ENCODE results near the gene BPIFB2.
A peak's percentile ranks its signal among the peaks of the same experiment; 100 is the strongest.

Gene BPIFB2

GRCh38 chr20:32965581-32966373, 41.7 kb upstream of the BPIFB2 start:
- H3K36me3 ChIP-seq (ENCODE audit: insufficient read depth, low read length) = no peaks in the 10 kb centered on the region
- H3K9ac ChIP-seq (ENCODE audit: low read depth, low read length) = no peak overlapping the region
- no peak overlapping the region for H3K4me3 ChIP-seq (ENCODE audit: low read length)
- no peak overlapping the region for H3K27ac ChIP-seq (ENCODE audit: low read depth, low read length)
- no peaks in the 10 kb centered on the region for H3K9me3 ChIP-seq (ENCODE audit: insufficient read depth, low read depth, low read length)
- 93% methylated on average over 12 of the region's 12 CpGs for WGBS
- H3K27me3 ChIP-seq (ENCODE audit: insufficient read depth, low read length) = no peaks in the 10 kb centered on the region
- H3K4me1 ChIP-seq (ENCODE audit: insufficient read depth, low read length) = no peaks in the 10 kb centered on the region

DNA sequence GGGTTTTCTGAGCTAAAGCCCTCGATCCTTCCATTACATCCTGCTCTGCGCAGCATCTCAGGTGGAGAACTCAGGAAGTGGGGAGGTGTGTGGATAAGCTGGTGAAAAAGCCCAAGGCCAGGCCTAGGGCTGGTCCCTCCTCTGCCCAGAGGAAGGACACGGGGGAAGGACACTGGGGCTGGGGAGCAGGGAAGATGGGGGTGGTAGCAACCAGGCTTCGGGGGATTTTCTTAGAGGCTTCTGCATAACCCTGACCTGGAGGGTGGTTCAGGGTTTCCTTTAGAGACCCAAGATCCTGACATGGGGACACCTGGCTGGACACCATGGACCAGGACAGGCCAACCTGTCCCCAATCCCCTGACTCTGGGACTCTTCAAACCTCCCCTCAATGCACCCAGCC, 41.1 kb upstream of the BPIFB2 start:
- Histone ChIP-seq H3K27ac (ENCODE audit: low read depth, low read length) (no peak overlapping the region), H3K4me3 (ENCODE audit: low read length) (no peak overlapping the region), H3K9ac (ENCODE audit: low read depth, low read length) (no peak overlapping the region), H3K4me1 (ENCODE audit: insufficient read depth, low read length) (peaks cover 3% of the 10 kb centered on the region; the same call in 1 of the 2 replicates), H3K27me3 (ENCODE audit: insufficient read depth, low read length) (no peaks in the 10 kb centered on the region), H3K9me3 (ENCODE audit: insufficient read depth, low read depth, low read length) (no peaks in the 10 kb centered on the region), H3K36me3 (ENCODE audit: insufficient read depth, low read length) (no peaks in the 10 kb centered on the region)
- WGBS = 94% methylated on average over 4 of the region's 4 CpGs

DNA sequence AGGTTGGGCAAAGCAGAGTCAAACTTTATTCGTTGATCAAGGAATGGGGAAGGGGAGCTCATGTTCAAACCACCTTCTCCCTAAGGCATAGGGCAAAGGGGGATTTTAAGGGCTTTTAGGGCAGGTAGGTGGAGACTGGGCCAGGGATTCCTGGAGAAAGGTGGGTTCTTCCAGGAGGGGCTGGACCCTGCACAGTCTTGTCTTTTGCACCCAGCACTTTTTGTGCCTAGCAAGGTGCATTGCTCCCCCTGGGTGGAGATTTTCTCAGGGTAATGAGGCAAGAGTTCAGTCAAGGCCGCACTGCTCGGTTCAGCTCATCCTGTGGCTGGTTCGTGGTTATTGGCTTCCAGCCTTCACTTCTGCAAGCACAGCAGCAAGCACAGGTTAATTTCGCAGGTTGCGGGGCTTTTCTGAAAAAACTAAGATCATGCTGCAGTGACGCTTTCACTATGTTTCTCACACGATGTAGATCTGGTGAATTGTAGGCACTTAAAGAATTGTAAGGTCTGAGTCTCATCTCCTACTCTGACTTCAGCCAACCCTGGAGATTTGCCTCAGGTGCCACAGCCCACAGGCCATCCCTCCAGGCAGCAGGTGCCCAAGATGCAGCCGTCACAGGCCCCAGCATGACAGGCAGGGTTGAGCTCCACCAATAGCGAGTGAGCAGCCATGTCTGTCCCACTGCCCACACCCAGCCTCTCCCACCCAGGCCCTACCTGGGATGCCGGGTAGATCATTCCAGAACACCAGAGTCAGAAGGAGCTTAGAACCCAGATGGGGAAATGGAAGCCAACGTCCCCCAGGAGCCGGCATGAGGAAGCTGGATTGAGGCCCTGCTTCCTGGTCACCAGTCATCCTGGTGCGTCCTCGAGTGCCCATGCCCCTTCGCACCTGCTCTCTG, 40.4 kb upstream of the BPIFB2 start:
- WGBS = 93% methylated on average over 16 of the region's 16 CpGs
- Histone ChIP-seq H3K9me3 (ENCODE audit: insufficient read depth, low read depth, low read length) (no peaks in the 10 kb centered on the region), H3K27ac (ENCODE audit: low read depth, low read length) (no peak overlapping the region), H3K36me3 (ENCODE audit: insufficient read depth, low read length) (no peaks in the 10 kb centered on the region), H3K27me3 (ENCODE audit: insufficient read depth, low read length) (no peaks in the 10 kb centered on the region), H3K4me1 (ENCODE audit: insufficient read depth, low read length) (peaks cover 10% of the 10 kb centered on the region), H3K9ac (ENCODE audit: low read depth, low read length) (no peak overlapping the region), H3K4me3 (ENCODE audit: low read length) (no peak overlapping the region)

- 94% methylated on average over 16 of the region's 16 CpGs for WGBS
These were observed 39.5 kb upstream of the BPIFB2 start for GRCh38 chr20:32967961-32968457.

DNA sequence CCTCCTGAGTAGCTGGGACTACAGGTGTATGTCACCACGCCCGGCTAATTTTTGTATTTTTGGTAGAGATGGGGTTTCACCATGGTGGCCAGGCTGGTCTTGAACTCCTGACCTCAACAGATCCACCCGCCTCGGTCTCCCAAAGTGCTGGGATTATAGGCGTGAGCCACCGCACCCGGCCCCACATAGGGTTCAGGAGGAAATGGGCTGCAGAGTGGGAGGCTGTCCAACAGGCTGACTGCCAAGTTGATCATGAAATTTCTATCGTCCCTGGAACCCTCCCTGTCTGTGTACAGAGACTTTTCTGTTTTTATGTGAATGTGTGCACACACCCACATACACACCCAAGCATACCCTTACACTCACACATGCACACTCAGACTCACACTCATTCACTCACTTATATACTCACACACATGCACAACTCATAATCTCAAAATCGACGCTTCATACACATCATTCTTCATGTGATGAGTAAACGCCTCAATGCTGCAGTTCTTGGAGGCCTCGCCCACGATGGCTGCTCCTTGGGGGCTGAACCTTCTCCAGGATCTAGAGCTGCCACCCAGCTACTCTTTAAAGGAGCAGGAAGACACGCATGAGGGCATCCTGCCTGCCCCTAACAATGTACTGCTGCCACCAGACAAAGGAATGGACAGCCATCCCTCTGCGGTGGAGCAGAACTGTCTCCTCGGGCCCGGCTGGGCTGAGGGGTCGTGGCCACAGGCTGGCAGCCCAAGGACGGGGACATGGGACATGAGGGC, 38.8 kb upstream of the BPIFB2 start:
- H3K4me3 ChIP-seq (ENCODE audit: low read length) = no peak overlapping the region
- no peak overlapping the region for H3K27ac ChIP-seq (ENCODE audit: low read depth, low read length)
- H3K9me3 ChIP-seq (ENCODE audit: insufficient read depth, low read depth, low read length) = no peaks in the 10 kb centered on the region
- no peaks in the 10 kb centered on the region for H3K36me3 ChIP-seq (ENCODE audit: insufficient read depth, low read length)
- no peak overlapping the region for H3K9ac ChIP-seq (ENCODE audit: low read depth, low read length)
- H3K27me3 ChIP-seq (ENCODE audit: insufficient read depth, low read length) = no peaks in the 10 kb centered on the region
- peaks cover 18% of the 10 kb centered on the region for H3K4me1 ChIP-seq (ENCODE audit: insufficient read depth, low read length)
- 94% methylated on average over 19 of the region's 19 CpGs for WGBS

More at GRCh38 chr20:32967961-32968457, 39.5 kb upstream of the BPIFB2 start:
- H3K9me3 ChIP-seq (ENCODE audit: insufficient read depth, low read depth, low read length) = no peaks in the 10 kb centered on the region
- no peak overlapping the region for H3K27ac ChIP-seq (ENCODE audit: low read depth, low read length)
- H3K27me3 ChIP-seq (ENCODE audit: insufficient read depth, low read length) = no peaks in the 10 kb centered on the region
- H3K9ac ChIP-seq (ENCODE audit: low read depth, low read length) = no peak overlapping the region
- H3K4me3 ChIP-seq (ENCODE audit: low read length) = no peak overlapping the region
- no peaks in the 10 kb centered on the region for H3K36me3 ChIP-seq (ENCODE audit: insufficient read depth, low read length)
- H3K4me1 ChIP-seq (ENCODE audit: insufficient read depth, low read length) = peaks cover 18% of the 10 kb centered on the region

- Histone ChIP-seq H3K36me3 (ENCODE audit: insufficient read depth, low read length) (no peaks in the 10 kb centered on the region), H3K9ac (ENCODE audit: low read depth, low read length) (no peak overlapping the region), H3K9me3 (ENCODE audit: insufficient read depth, low read depth, low read length) (no peaks in the 10 kb centered on the region), H3K4me3 (ENCODE audit: low read length) (no peak overlapping the region), H3K4me1 (ENCODE audit: insufficient read depth, low read length) (peaks cover 25% of the 10 kb centered on the region), H3K27ac (ENCODE audit: low read depth, low read length) (no peak overlapping the region), H3K27me3 (ENCODE audit: insufficient read depth, low read length) (no peaks in the 10 kb centered on the region)
- 92% methylated on average over 13 of the region's 13 CpGs for WGBS
These were observed 38.0 kb upstream of the BPIFB2 start for GRCh38 chr20:32969356-32970114.

GRCh38 chr20:32970115-32970972, 37.2 kb upstream of the BPIFB2 start:
- Histone ChIP-seq H3K36me3 (ENCODE audit: insufficient read depth, low read length) (no peaks in the 10 kb centered on the region), H3K27me3 (ENCODE audit: insufficient read depth, low read length) (no peaks in the 10 kb centered on the region), H3K9me3 (ENCODE audit: insufficient read depth, low read depth, low read length) (no peaks in the 10 kb centered on the region), H3K4me3 (ENCODE audit: low read length) (no peak overlapping the region), H3K9ac (ENCODE audit: low read depth, low read length) (no peak overlapping the region), H3K4me1 (ENCODE audit: insufficient read depth, low read length) (peaks cover 31% of the 10 kb centered on the region), H3K27ac (ENCODE audit: low read depth, low read length) (no peak overlapping the region)
- 94% methylated on average over 15 of the region's 15 CpGs for WGBS

- no peaks in the 10 kb centered on the region for H3K9me3 ChIP-seq (ENCODE audit: insufficient read depth, low read depth, low read length)
- no peaks in the 10 kb centered on the region for H3K27me3 ChIP-seq (ENCODE audit: insufficient read depth, low read length)
- H3K27ac ChIP-seq (ENCODE audit: low read depth, low read length) = no peak overlapping the region
- peaks cover 31% of the 10 kb centered on the region for H3K4me1 ChIP-seq (ENCODE audit: insufficient read depth, low read length)
- WGBS = 73% methylated on average over 2 of the region's 2 CpGs
- H3K36me3 ChIP-seq (ENCODE audit: insufficient read depth, low read length) = no peaks in the 10 kb centered on the region
- no peak overlapping the region for H3K9ac ChIP-seq (ENCODE audit: low read depth, low read length)
- H3K4me3 ChIP-seq (ENCODE audit: low read length) = no peak overlapping the region
These were observed 36.6 kb upstream of the BPIFB2 start for GRCh38 chr20:32970973-32971300.

- no peak overlapping the region for H3K4me3 ChIP-seq (ENCODE audit: low read length)
- H3K9ac ChIP-seq (ENCODE audit: low read depth, low read length) = no peak overlapping the region
- no peaks in the 10 kb centered on the region for H3K27me3 ChIP-seq (ENCODE audit: insufficient read depth, low read length)
- peaks cover 2% of the 10 kb centered on the region for H3K9me3 ChIP-seq (ENCODE audit: insufficient read depth, low read depth, low read length)
- H3K27ac ChIP-seq (ENCODE audit: low read depth, low read length) = 0 out of 2 replicates have a peak overlapping the region, but pooled peaks have one; percentile 41
- peaks cover 31% of the 10 kb centered on the region for H3K4me1 ChIP-seq (ENCODE audit: insufficient read depth, low read length)
- no peaks in the 10 kb centered on the region for H3K36me3 ChIP-seq (ENCODE audit: insufficient read depth, low read length)
- WGBS = 70% methylated on average over 6 of the region's 6 CpGs
These were observed 35.8 kb upstream of the BPIFB2 start for GRCh38 chr20:32971703-32972161.

Data from HUES64 (cell line).